HG03159 (cell line): ENCODE data around the gene HPSE2.
"Not testable (repeated sequence)": the region's sequence is repeated elsewhere in the genome, so short reads cannot be mapped to it uniquely, and the experiment has no call there.

Source experiments
- ATAC-seq: cut with Tn5 transposase; IDR thresholded peaks from one replicate; pipeline ENCODE4 v1.9.1; 2021; ENCODE audit warnings: mild to moderate bottlenecking, moderate library complexity; ENCODE audit not compliant: unreplicated experiment

The HPSE2 gene

GRCh38 chr10:99235658-99236626, at the start of gene HPSE2:
TSS of gene HPSE2 (minus strand) at chr10:99235852.
- ATAC-seq, result no peak

- peak; percentile 79 for ATAC-seq
Measured at GRCh38 chr10:99280472-99280871, 44.8 kb upstream of the HPSE2 start.

GRCh38 chr10:99279626-99280111, 44.0 kb upstream of the HPSE2 start:
- peak; percentile 20 for ATAC-seq

- ATAC-seq, result no peak
Measured at GRCh38 chr10:99276848-99277486, 41.3 kb upstream of the HPSE2 start.

GRCh38 chr10:99266383-99266782, 30.7 kb upstream of the HPSE2 start:
- no peak for ATAC-seq

- ATAC-seq, result no peak
Measured at GRCh38 chr10:99248824-99249223, 13.2 kb upstream of the HPSE2 start.

- not testable (repeated sequence) for ATAC-seq
Measured at GRCh38 chr10:99247893-99248292, 12.2 kb upstream of the HPSE2 start.

GRCh38 chr10:99236627-99237309, 1.1 kb upstream of the HPSE2 start:
- ATAC-seq, result no peak

- ATAC-seq, result no peak
Measured at GRCh38 chr10:99234791-99235657, 628 bp downstream of the HPSE2 start.

- peak; percentile 97 for ATAC-seq
Measured at GRCh38 chr10:99234041-99234790, 1.4 kb downstream of the HPSE2 start.

GRCh38 chr10:99233689-99234037, 2.0 kb downstream of the HPSE2 start:
- peak; percentile 3 for ATAC-seq

- ATAC-seq, result no peak
Measured at GRCh38 chr10:99233000-99233688, 2.5 kb downstream of the HPSE2 start.

GRCh38 chr10:99232360-99232999, 3.2 kb downstream of the HPSE2 start:
- ATAC-seq, result no peak

GRCh38 chr10:99224766-99225165, 10.9 kb downstream of the HPSE2 start:
- no peak for ATAC-seq

- no peak for ATAC-seq
Measured at GRCh38 chr10:99207340-99207739, 28.3 kb downstream of the HPSE2 start.

GRCh38 chr10:99203310-99203709, 32.3 kb downstream of the HPSE2 start:
- no peak for ATAC-seq

GRCh38 chr10:99172950-99173349, 62.7 kb downstream of the HPSE2 start:
- ATAC-seq, result no peak

- ATAC-seq, result no peak
Measured at GRCh38 chr10:99172128-99172738, 63.4 kb downstream of the HPSE2 start.
